Measurements from ENCODE around the gene GRIA3. TPM values are rescaled to one million over a fixed set of nuclear protein-coding genes. Genes with fewer than 3 reads are reported as not detected.

GRIA3 gene
- total RNA-seq, 1 donor from 2014 or later = not detected

GRCh38 chrX:123202523-123202922 lies 18.4 kb downstream of the GRIA3 start:
- no peaks in the 10 kb centered on the region for H3K36me3 Mint-ChIP-seq (ENCODE audit: low read depth)
- H3K27me3 Mint-ChIP-seq = no peaks in the 10 kb centered on the region
- ATAC-seq (ENCODE audit: low read depth) = no peak
- DNase-seq = no peak
- intact Hi-C loops (cut with micrococcal nuclease) = no loop called here
- H3K27ac Mint-ChIP-seq = no peak overlapping the region
- CTCF ChIA-PET = no interaction called here
- H3K9me3 Mint-ChIP-seq = no peaks in the 10 kb centered on the region
- POLR2A ChIA-PET = no interaction called here
- H3K4me3 Mint-ChIP-seq = no peak overlapping the region
- TF ChIP-seq, protein P1, sequence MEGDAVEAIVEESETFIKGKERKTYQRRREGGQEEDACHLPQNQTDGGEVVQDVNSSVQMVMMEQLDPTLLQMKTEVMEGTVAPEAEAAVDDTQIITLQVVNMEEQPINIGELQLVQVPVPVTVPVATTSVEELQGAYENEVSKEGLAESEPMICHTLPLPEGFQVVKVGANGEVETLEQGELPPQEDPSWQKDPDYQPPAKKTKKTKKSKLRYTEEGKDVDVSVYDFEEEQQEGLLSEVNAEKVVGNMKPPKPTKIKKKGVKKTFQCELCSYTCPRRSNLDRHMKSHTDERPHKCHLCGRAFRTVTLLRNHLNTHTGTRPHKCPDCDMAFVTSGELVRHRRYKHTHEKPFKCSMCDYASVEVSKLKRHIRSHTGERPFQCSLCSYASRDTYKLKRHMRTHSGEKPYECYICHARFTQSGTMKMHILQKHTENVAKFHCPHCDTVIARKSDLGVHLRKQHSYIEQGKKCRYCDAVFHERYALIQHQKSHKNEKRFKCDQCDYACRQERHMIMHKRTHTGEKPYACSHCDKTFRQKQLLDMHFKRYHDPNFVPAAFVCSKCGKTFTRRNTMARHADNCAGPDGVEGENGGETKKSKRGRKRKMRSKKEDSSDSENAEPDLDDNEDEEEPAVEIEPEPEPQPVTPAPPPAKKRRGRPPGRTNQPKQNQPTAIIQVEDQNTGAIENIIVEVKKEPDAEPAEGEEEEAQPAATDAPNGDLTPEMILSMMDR (IDR thresholded peaks at IDR 0.05) = no peak
- no peaks in the 10 kb centered on the region for H3K4me1 Mint-ChIP-seq

DNA sequence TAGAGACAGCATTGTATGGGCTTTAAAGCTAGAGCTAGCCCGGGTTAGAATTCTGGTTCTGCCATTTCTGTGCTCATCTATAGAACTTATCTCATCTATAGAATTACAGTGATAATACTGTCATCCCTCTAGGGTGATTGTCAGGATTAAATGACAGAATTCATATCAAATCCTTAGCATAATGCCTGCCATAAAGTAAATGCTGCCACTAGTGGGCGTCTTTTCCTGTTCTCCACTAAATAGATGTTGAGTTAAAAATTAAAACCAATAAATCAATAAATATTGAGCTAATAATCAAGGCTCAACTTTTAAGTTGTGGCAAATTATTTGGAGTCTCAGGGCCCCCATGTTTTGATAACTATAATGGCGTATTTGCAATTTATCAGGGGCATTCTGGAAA lies 19.7 kb downstream of the GRIA3 start:
- POLR2A ChIA-PET = no interaction called here
- Mint-ChIP-seq H3K36me3 (ENCODE audit: low read depth) (no peaks in the 10 kb centered on the region), H3K9me3 (no peaks in the 10 kb centered on the region), H3K4me1 (no peaks in the 10 kb centered on the region), H3K4me3 (no peak overlapping the region), H3K27me3 (no peaks in the 10 kb centered on the region), H3K27ac (no peak overlapping the region)
- CTCF ChIA-PET = no interaction called here
- ATAC-seq (ENCODE audit: low read depth) (no peak), DNase-seq (no peak)
- TF ChIP-seq, protein P1 (IDR thresholded peaks at IDR 0.05) = no peak
- intact Hi-C loops (cut with micrococcal nuclease) = no loop called here

DNA sequence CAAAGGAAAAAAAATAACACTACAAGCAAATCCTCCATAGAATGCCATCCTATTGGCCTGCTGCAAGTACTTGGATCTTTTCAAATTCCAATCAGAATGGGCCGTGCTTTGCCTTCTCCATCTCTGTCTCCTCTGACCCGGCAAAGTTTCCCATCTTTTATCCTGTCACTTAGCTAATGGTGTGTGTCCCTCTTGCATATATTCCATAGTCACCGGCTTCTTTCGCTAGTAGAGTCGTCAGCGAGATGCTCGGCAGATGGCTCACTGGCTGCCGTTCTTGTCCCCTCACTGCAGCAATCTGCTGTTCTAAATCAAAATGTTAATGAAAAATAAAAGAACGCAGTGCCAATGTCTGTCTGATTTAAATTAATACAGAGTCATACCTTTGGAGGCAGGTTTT lies 22.1 kb downstream of the GRIA3 start:
- TF ChIP-seq, protein P1 (IDR thresholded peaks at IDR 0.05) = no peak
- H3K27me3 Mint-ChIP-seq = no peaks in the 10 kb centered on the region
- no peak overlapping the region for H3K4me3 Mint-ChIP-seq
- no peak for DNase-seq
- H3K4me1 Mint-ChIP-seq = no peaks in the 10 kb centered on the region
- no peak overlapping the region for H3K27ac Mint-ChIP-seq
- ChIA-PET CTCF (no interaction called here), POLR2A (no interaction called here)
- intact Hi-C loops (cut with micrococcal nuclease) = no loop called here
- H3K9me3 Mint-ChIP-seq = no peaks in the 10 kb centered on the region
- no peak for ATAC-seq (ENCODE audit: low read depth)
- no peaks in the 10 kb centered on the region for H3K36me3 Mint-ChIP-seq (ENCODE audit: low read depth)

- H3K27me3 Mint-ChIP-seq = no peaks in the 10 kb centered on the region
- no peaks in the 10 kb centered on the region for H3K9me3 Mint-ChIP-seq
- POLR2A ChIA-PET = no interaction called here
- intact Hi-C loops (cut with micrococcal nuclease) = no loop called here
- no peaks in the 10 kb centered on the region for H3K4me1 Mint-ChIP-seq
- no peaks in the 10 kb centered on the region for H3K36me3 Mint-ChIP-seq (ENCODE audit: low read depth)
- DNase-seq = no peak
- CTCF ChIA-PET = no interaction called here
- H3K27ac Mint-ChIP-seq = no peak overlapping the region
- ATAC-seq (ENCODE audit: low read depth) = no peak
- TF ChIP-seq, protein P1 (IDR thresholded peaks at IDR 0.05) = no peak
- H3K4me3 Mint-ChIP-seq = no peak overlapping the region
Observed at GRCh38 chrX:123210252-123210651, 26.2 kb downstream of the GRIA3 start.

DNA sequence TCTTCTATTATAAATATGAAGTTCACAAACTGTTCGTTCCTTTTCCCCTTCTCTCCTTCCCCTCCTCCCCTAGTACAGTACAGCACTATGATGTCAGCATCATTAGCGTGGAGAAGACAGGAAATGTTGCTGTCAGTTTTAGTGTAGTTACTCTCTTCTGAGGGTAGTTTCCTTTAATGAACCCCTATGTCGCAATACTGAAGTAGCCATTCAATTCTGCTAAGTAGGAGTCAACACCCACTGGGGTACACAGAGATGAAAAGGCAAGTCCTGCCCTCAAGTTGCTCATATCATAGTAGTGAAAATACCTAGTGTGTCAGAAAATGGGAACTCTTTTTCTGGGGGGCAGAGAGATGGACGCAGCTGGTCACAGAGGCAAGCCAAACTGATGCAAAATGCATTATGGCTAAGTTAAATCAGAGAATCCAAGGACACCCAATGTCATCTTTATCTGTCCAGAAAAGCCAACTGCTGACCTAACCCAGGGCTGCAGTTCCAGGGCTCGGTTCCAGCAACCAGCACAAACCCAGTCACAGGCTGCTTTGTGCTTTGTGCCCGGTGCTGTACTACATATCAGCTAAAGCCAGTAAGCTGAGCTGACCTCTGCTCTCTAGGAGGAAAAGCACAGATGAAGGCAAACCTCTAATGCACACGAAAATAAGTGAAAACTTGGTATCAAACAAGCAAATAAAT lies 31.5 kb downstream of the GRIA3 start:
- no peaks in the 10 kb centered on the region for H3K36me3 Mint-ChIP-seq (ENCODE audit: low read depth)
- DNase-seq (no peak), ATAC-seq (ENCODE audit: low read depth) (no peak)
- TF ChIP-seq, protein P1 (IDR thresholded peaks at IDR 0.05) = no peak
- H3K27me3 Mint-ChIP-seq = no peaks in the 10 kb centered on the region
- POLR2A ChIA-PET = no interaction called here
- intact Hi-C loops (cut with micrococcal nuclease) = no loop called here
- no peak overlapping the region for H3K4me3 Mint-ChIP-seq
- no peaks in the 10 kb centered on the region for H3K4me1 Mint-ChIP-seq
- no peaks in the 10 kb centered on the region for H3K9me3 Mint-ChIP-seq
- H3K27ac Mint-ChIP-seq = no peak overlapping the region
- CTCF ChIA-PET = no interaction called here
